GM23338 (cell line): ENCODE results near the gene CPAMD8.

Experiments
- EZH2 ChIP-seq: fragments of 200-600 bp; sonication (generic); IDR thresholded peaks from one replicate; pipeline ENCODE4 v1.8.0; 2017; ENCODE audit warnings: antibody characterized with exemption, mild to moderate bottlenecking, low read depth; ENCODE audit not compliant: unreplicated experiment
- JUNB ChIP-seq: IDR thresholded peaks from one replicate; pipeline ENCODE4 v1.6.1; 2016; ENCODE audit warnings: antibody characterized with exemption; ENCODE audit not compliant: unreplicated experiment
- POLR2AphosphoS5 ChIP-seq: IDR thresholded peaks from 2 replicates; pipeline ENCODE4 v1.6.1; 2016; ENCODE audit warnings: antibody characterized with exemption, low read depth
- REST ChIP-seq: IDR thresholded peaks from one replicate; pipeline ENCODE4 v1.6.1; 2018; ENCODE audit warnings: antibody characterized with exemption; ENCODE audit not compliant: unreplicated experiment
- TF ChIP-seq, protein P1 (sequence below), 2 experiments: fragments of 200-600 bp in 1 of 2; sonication (generic) in 1 of 2; conservative IDR thresholded peaks; 2 replicates each; pipeline versions ENCODE4 v1.5.1 to v1.6.1; 2016 to 2017; ENCODE audit warnings: antibody characterized with exemption in 2 of 2, low read depth in 2 of 2, mild to moderate bottlenecking in 2 of 2, moderate library complexity in 1 of 2

GRCh38 chr19:17073869-17074633, 47.4 kb upstream of the CPAMD8 start:
- TF ChIP-seq, protein P1, sequence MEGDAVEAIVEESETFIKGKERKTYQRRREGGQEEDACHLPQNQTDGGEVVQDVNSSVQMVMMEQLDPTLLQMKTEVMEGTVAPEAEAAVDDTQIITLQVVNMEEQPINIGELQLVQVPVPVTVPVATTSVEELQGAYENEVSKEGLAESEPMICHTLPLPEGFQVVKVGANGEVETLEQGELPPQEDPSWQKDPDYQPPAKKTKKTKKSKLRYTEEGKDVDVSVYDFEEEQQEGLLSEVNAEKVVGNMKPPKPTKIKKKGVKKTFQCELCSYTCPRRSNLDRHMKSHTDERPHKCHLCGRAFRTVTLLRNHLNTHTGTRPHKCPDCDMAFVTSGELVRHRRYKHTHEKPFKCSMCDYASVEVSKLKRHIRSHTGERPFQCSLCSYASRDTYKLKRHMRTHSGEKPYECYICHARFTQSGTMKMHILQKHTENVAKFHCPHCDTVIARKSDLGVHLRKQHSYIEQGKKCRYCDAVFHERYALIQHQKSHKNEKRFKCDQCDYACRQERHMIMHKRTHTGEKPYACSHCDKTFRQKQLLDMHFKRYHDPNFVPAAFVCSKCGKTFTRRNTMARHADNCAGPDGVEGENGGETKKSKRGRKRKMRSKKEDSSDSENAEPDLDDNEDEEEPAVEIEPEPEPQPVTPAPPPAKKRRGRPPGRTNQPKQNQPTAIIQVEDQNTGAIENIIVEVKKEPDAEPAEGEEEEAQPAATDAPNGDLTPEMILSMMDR (conservative IDR thresholded peaks at IDR 0.05; ENCODE audit: low read depth in 2 of 2): no peak
- TF ChIP-seq POLR2AphosphoS5: no peak
- TF ChIP-seq EZH2: no peak
- TF ChIP-seq REST: no peak
- TF ChIP-seq JUNB: no peak
